GM10266 (cell line): ENCODE data around the gene WTIP.

Source experiments
- DNase-seq: peaks from one replicate; pipeline ENCODE4 v3.0.0; 2012; ENCODE audit errors: extremely low spot score
- CTCF ChIP-seq: IDR thresholded peaks from 2 replicates; pipeline ENCODE4 v1.5.1; 2012; ENCODE audit warnings: mild to moderate bottlenecking, low read depth; ENCODE audit not compliant: control insufficient read depth, insufficient read depth; ENCODE audit errors: missing control alignments

The WTIP gene

GRCh38 chr19:34501339-34502320 lies 20.1 kb downstream of the WTIP start:
- peak; percentile 95 for DNase-seq

GRCh38 chr19:34502582-34503411 lies 21.2 kb downstream of the WTIP start:
- TF ChIP-seq CTCF, result no peak
- no peak for DNase-seq

More at GRCh38 chr19:34501339-34502320, 20.1 kb downstream of the WTIP start:
- TF ChIP-seq CTCF, result peak; percentile 99

GRCh38 chr19:34503531-34504272 lies 22.1 kb downstream of the WTIP start:
- no peak for TF ChIP-seq CTCF
- no peak for DNase-seq

GRCh38 chr19:34504273-34504808 lies 22.8 kb downstream of the WTIP start:
- TF ChIP-seq CTCF, result no peak
- no peak for DNase-seq

GRCh38 chr19:34504809-34505291 lies 23.3 kb downstream of the WTIP start:
- no peak for TF ChIP-seq CTCF
- no peak for DNase-seq

GRCh38 chr19:34505321-34506025 lies 23.9 kb downstream of the WTIP start:
- no peak for DNase-seq
- TF ChIP-seq CTCF, result no peak
